Caco-2 (cell line): ENCODE results near the gene GCC1. TPM values are rescaled to one million over a fixed set of nuclear protein-coding genes. Genes with fewer than 3 reads are reported as not detected.

ENCODE experiments used
- BruUV-seq: library from RNA; stranded (reverse); fragments of 400-500 nt; replicated peaks from 2 replicates; lab custom pipeline; 2021; lab: Mats Ljungman, UMichigan
- CTCF ChIA-PET: fragments of 300-600 bp; sonication (Branson Sonifier 250); formaldehyde crosslinking; loops from one replicate; lab custom pipeline; 2022; ENCODE audit warnings: antibody characterized with exemption; lab: Charles Lee
- POLR2A ChIA-PET: fragments of 300-600 bp; sonication (Branson Sonifier 250); formaldehyde crosslinking; loops from one replicate; lab custom pipeline; 2022; ENCODE audit warnings: antibody characterized with exemption; lab: Charles Lee
- DNase-seq, 2 experiments: peaks; one replicate each; pipeline versions ENCODE4 v3.0.0 to v3.0.0-alpha.2; 2020 to 2022
- H3K27me3 ChIP-seq: replicated peaks from 2 replicates; pipeline ENCODE4 v1.6.0; 2011; ENCODE audit warnings: low read length; ENCODE audit not compliant: control insufficient read depth, insufficient read depth
- H3K36me3 ChIP-seq: 2 replicates; pipeline ENCODE4 v1.5.1; 2011; ENCODE audit warnings: low read length; ENCODE audit not compliant: control insufficient read depth, insufficient read depth
- H3K4me1 ChIP-seq: fragments of 250-450 bp; sonication (Bioruptor Pico); 2 replicates; pipeline ENCODE4 v1.5.1; 2020; ENCODE audit warnings: mild to moderate bottlenecking
- H3K4me3 ChIP-seq: 2 replicates; pipeline ENCODE4 v1.5.1; 2011; ENCODE audit warnings: low read depth, mild to moderate bottlenecking, control low read depth, low read length
- H3K9me3 ChIP-seq: fragments of 250-450 bp; sonication (Bioruptor Pico); 2 replicates; pipeline ENCODE4 v1.5.1; 2020; ENCODE audit warnings: mild to moderate bottlenecking, moderate library complexity
- H3K27ac Mint-ChIP-seq: one replicate; pipeline ENCODE4 v1.8.0; 2022; ENCODE audit warnings: mixed read lengths; ENCODE audit not compliant: unreplicated experiment
- H3K27me3 Mint-ChIP-seq: one replicate; pipeline ENCODE4 v1.8.0; 2022; ENCODE audit warnings: mixed read lengths; ENCODE audit not compliant: insufficient read depth, unreplicated experiment
- H3K36me3 Mint-ChIP-seq: one replicate; pipeline ENCODE4 v1.8.0; 2022; ENCODE audit warnings: mild to moderate bottlenecking, mixed read lengths; ENCODE audit not compliant: insufficient read depth, unreplicated experiment
- H3K4me1 Mint-ChIP-seq: one replicate; pipeline ENCODE4 v1.8.0; 2022; ENCODE audit warnings: low read depth, mixed read lengths; ENCODE audit not compliant: unreplicated experiment
- H3K4me3 Mint-ChIP-seq: one replicate; pipeline ENCODE4 v1.8.0; 2022; ENCODE audit warnings: mild to moderate bottlenecking, moderate library complexity, mixed read lengths; ENCODE audit not compliant: unreplicated experiment
- H3K9me3 Mint-ChIP-seq: one replicate; pipeline ENCODE4 v1.8.0; 2022; ENCODE audit warnings: mixed read lengths; ENCODE audit not compliant: unreplicated experiment
- CTCF ChIP-seq, 2 experiments: fragments of 200-600 bp in 1 of 2; IDR thresholded peaks; 1 replicate in 1 of 2; 2 replicates in 1 of 2; pipeline versions ENCODE4 v1.5.1 to v1.8.0; 2011 to 2022; ENCODE audit warnings: antibody characterized with exemption in 1 of 2, control low read depth in 1 of 2, inconsistent platforms in 1 of 2, low read depth in 1 of 2, low read length in 1 of 2, mild to moderate bottlenecking in 1 of 2, moderate library complexity in 1 of 2; ENCODE audit not compliant: insufficient read depth in 1 of 2, severe bottlenecking in 1 of 2, unreplicated experiment in 1 of 2
- intact Hi-C: fragments of 100-400 bp; cut with micrococcal nuclease; formaldehyde crosslinking; loops from one replicate; pipeline ENCODE4 v1.10.0; 2022; ENCODE audit not compliant: unreplicated experiment
- total RNA-seq: library from RNA; stranded (reverse); gene quantifications from 2 replicates; pipeline ENCODE4 v1.2.3, GENCODE V29; 2022

The GCC1 gene
- total RNA-seq, 1 experiment from 2014 or later, result 26.6 TPM

- H3K27ac Mint-ChIP-seq, result no peak overlapping the region
- H3K4me3 ChIP-seq, result no peak overlapping the region
- CTCF ChIA-PET, result no interaction called here
- DNase-seq, result no peak
- H3K4me3 Mint-ChIP-seq, result no peak overlapping the region
- no peaks in the 10 kb centered on the region for H3K27me3 ChIP-seq
- POLR2A ChIA-PET, result no interaction called here
- H3K36me3 ChIP-seq, result no peaks in the 10 kb centered on the region
- no TSS peak for BruUV-seq
- H3K27me3 Mint-ChIP-seq, result no peaks in the 10 kb centered on the region
- no peaks in the 10 kb centered on the region for H3K9me3 ChIP-seq
- intact Hi-C loops, result no loop called here
- TF ChIP-seq CTCF (IDR thresholded peaks at IDR 0.05; ENCODE audit: insufficient read depth in 1 of 2, low read depth in 1 of 2, low read length in 1 of 2, severe bottlenecking in 1 of 2, unreplicated experiment in 1 of 2), result no peak
- H3K4me1 ChIP-seq, result no peaks in the 10 kb centered on the region
- H3K4me1 Mint-ChIP-seq, result no peaks in the 10 kb centered on the region
- H3K9me3 Mint-ChIP-seq, result peaks cover 33% of the 10 kb centered on the region
- no peaks in the 10 kb centered on the region for H3K36me3 Mint-ChIP-seq
These were observed 19.2 kb downstream of the GCC1 start for GRCh38 chr7:127566242-127566641.

- CTCF ChIA-PET, result interaction anchor here (0.6 to 1.0 kb wide), 2 partner anchors 19 to 652 kb away, joined by 3 to 6 read pairs; no protein-coding TSS in a partner anchor
- Histone ChIP-seq H3K4me3 (no peak overlapping the region), H3K27me3 (no peaks in the 10 kb centered on the region), H3K9me3 (no peaks in the 10 kb centered on the region), H3K4me1 (no peaks in the 10 kb centered on the region), H3K36me3 (no peaks in the 10 kb centered on the region)
- intact Hi-C loops, result no loop called here
- Mint-ChIP-seq H3K4me1 (no peaks in the 10 kb centered on the region), H3K36me3 (no peaks in the 10 kb centered on the region), H3K27ac (no peak overlapping the region), H3K4me3 (no peak overlapping the region), H3K9me3 (peaks cover under 1% of the 10 kb centered on the region), H3K27me3 (peaks cover 3% of the 10 kb centered on the region)
- DNase-seq, result no peak
- POLR2A ChIA-PET, result interaction anchor here (0.6 kb wide), 1 partner anchor 28 kb away, joined by 4 read pairs; the partner anchor contains the start of gene GCC1
- TF ChIP-seq CTCF (IDR thresholded peaks at IDR 0.05; ENCODE audit: insufficient read depth in 1 of 2, low read depth in 1 of 2, low read length in 1 of 2, severe bottlenecking in 1 of 2, unreplicated experiment in 1 of 2), result no peak
- no TSS peak for BruUV-seq
These were observed 27.6 kb downstream of the GCC1 start for GRCh38 chr7:127557803-127558202.

GRCh38 chr7:127556404-127556803, 29.0 kb downstream of the GCC1 start:
- H3K36me3 ChIP-seq, result no peaks in the 10 kb centered on the region
- intact Hi-C loops, result no loop called here
- no peak overlapping the region for H3K4me3 ChIP-seq
- BruUV-seq, result no TSS peak
- no peaks in the 10 kb centered on the region for H3K36me3 Mint-ChIP-seq
- H3K27ac Mint-ChIP-seq, result no peak overlapping the region
- no peaks in the 10 kb centered on the region for H3K9me3 ChIP-seq
- no peak for TF ChIP-seq CTCF (IDR thresholded peaks at IDR 0.05; ENCODE audit: insufficient read depth in 1 of 2, low read depth in 1 of 2, low read length in 1 of 2, severe bottlenecking in 1 of 2, unreplicated experiment in 1 of 2)
- no peaks in the 10 kb centered on the region for H3K9me3 Mint-ChIP-seq
- H3K4me1 ChIP-seq, result no peaks in the 10 kb centered on the region
- H3K4me3 Mint-ChIP-seq, result no peak overlapping the region
- ChIA-PET CTCF (no interaction called here), POLR2A (no interaction called here)
- H3K4me1 Mint-ChIP-seq, result no peaks in the 10 kb centered on the region
- H3K27me3 Mint-ChIP-seq, result peaks cover 3% of the 10 kb centered on the region
- no peaks in the 10 kb centered on the region for H3K27me3 ChIP-seq
- no peak for DNase-seq
